Upper lobe of right lung (tissue), 1 donor: ENCODE measurements around the gene TPSAB1. TPM values are rescaled to one million over a fixed set of nuclear protein-coding genes. Genes with fewer than 3 reads are reported as not detected.

Source experiments
- ATAC-seq: fragments of 200-7000 bp; cut with Tn5 transposase; one replicate; pipeline ENCODE4 v1.9.1; 2020; ENCODE audit warnings: mild to moderate bottlenecking, moderate library complexity
- DNase-seq: peaks from one replicate; pipeline ENCODE4 v3.0.0-alpha.2; 2020
- H3K27ac ChIP-seq: fragments of 200-600 bp; one replicate; pipeline ENCODE4 v1.8.0; 2022
- H3K27me3 ChIP-seq: fragments of 200-600 bp; one replicate; pipeline ENCODE4 v1.8.0; 2022; ENCODE audit warnings: mild to moderate bottlenecking
- H3K36me3 ChIP-seq: fragments of 200-600 bp; one replicate; pipeline ENCODE4 v1.8.0; 2022
- H3K4me1 ChIP-seq: fragments of 200-600 bp; one replicate; pipeline ENCODE4 v1.8.0; 2022
- H3K4me3 ChIP-seq: fragments of 200-600 bp; one replicate; pipeline ENCODE4 v1.8.0; 2022; ENCODE audit warnings: mild to moderate bottlenecking
- H3K9me3 ChIP-seq: fragments of 200-600 bp; one replicate; pipeline ENCODE4 v1.8.0; 2022
- intact Hi-C: fragments of 100-400 bp; cut with DNase I; formaldehyde crosslinking; loops from one replicate; pipeline ENCODE4 v1.11.0; 2022
- total RNA-seq: library from RNA; stranded (reverse); fragmentation: NEBNext Ultra II Directional; extraction: Animal tissue kit (Norgen Biotek cat#: 25700); gene quantifications from one replicate; pipeline ENCODE4 v1.2.1, GENCODE V29; 2021
- TF ChIP-seq, protein P1 (sequence below): fragments of 200-600 bp; IDR thresholded peaks from one replicate; pipeline ENCODE4 v1.8.0; 2022; ENCODE audit warnings: antibody characterized with exemption
- donor health status: DM: no; HTN: yes; CAD: no; lungs with severe emphysema.

TPSAB1 gene
- total RNA-seq, 1 donor from 2014 or later, result 122 TPM

DNA sequence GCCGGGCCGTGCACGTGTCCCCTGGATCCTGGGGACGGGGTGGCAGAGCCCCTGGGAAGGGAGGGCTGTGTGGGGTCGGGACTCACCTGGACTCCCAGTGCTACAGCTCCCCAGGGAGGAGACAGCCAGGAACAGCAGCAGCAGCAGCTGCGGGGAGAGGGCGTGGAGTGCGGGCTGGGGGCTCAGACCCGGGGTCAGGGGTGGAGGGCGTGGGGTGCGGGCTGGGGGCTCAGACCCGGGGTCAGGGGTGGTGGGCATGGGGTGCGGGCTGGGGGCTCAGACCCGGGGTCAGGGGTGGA, 36.0 kb downstream of the TPSAB1 start:
- peaks cover 12% of the 10 kb centered on the region for H3K27me3 ChIP-seq
- intact Hi-C loops, result no loop called here

DNA sequence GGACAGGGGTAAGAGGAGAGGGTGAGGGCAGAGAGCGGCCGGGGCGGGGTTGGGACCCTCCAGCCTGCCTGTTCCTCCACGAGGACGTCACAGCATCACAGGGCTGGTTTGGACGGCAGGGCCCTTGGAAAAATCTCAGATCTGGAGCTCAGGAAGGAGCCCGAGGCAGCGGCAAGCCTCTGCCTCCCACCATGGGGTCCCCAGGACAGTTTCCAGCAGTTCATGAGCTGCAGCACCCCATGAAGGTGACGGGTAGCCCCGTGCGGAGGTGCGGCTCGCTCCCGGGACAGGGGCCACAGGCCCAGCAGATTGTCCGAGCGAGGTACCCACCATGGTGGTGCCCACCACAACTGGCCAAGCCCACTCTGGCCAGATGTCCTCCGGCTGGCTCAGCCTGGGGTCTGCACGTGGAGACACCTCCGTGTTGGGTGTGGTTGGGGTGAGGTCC, 36.7 kb downstream of the TPSAB1 start:
- TF ChIP-seq, protein P1, sequence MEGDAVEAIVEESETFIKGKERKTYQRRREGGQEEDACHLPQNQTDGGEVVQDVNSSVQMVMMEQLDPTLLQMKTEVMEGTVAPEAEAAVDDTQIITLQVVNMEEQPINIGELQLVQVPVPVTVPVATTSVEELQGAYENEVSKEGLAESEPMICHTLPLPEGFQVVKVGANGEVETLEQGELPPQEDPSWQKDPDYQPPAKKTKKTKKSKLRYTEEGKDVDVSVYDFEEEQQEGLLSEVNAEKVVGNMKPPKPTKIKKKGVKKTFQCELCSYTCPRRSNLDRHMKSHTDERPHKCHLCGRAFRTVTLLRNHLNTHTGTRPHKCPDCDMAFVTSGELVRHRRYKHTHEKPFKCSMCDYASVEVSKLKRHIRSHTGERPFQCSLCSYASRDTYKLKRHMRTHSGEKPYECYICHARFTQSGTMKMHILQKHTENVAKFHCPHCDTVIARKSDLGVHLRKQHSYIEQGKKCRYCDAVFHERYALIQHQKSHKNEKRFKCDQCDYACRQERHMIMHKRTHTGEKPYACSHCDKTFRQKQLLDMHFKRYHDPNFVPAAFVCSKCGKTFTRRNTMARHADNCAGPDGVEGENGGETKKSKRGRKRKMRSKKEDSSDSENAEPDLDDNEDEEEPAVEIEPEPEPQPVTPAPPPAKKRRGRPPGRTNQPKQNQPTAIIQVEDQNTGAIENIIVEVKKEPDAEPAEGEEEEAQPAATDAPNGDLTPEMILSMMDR, result no peak
- H3K27ac ChIP-seq, result no peak overlapping the region
- no peak for DNase-seq
- H3K36me3 ChIP-seq, result no peaks in the 10 kb centered on the region
- ATAC-seq, result no peak
- intact Hi-C loops, result no loop called here
- H3K9me3 ChIP-seq, result no peaks in the 10 kb centered on the region
- H3K4me1 ChIP-seq, result no peaks in the 10 kb centered on the region
- H3K27me3 ChIP-seq, result peaks cover 12% of the 10 kb centered on the region
- H3K4me3 ChIP-seq, result no peak overlapping the region

More for the DNA sequence above, 36.0 kb downstream of the TPSAB1 start:
- H3K27ac ChIP-seq, result no peak overlapping the region
- ATAC-seq (no peak), DNase-seq (no peak)
- H3K4me3 ChIP-seq, result no peak overlapping the region
- TF ChIP-seq, protein P1, result no peak
- H3K9me3 ChIP-seq, result no peaks in the 10 kb centered on the region
- no peaks in the 10 kb centered on the region for H3K4me1 ChIP-seq
- H3K36me3 ChIP-seq, result no peaks in the 10 kb centered on the region

DNA sequence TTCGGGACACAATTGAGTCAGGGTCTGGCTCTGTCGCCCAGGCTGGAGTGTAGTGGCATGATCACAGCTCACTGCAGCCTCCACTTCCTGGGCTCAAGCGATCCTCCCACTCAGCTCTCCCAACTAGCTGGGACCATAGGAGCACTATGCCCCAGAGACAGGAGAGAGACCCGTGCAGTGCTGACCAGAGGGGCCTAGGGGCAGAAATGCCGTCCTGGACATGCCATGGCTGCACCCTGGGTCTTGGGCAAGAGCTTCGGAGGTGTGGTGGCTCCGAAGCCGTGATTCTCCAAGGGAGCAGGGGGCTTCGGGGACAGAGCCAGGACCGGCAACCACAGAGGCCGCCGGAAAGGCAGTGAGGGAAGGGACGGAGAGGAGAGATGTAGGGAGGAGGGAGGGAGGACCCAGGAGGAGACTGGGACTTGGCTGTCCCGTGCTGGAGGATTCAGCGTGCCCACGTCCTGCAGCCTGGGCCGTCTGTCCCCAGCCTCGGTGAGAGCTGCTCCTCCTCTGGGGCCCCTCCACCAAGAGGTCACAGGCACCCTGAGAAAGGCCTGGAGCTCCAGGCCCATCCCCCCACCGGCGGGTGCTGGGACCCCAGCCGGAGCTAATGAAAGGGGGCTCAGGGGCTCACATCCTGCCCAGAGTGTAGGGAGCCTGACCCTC, 37.2 kb downstream of the TPSAB1 start:
- Histone ChIP-seq H3K27me3 (peaks cover 12% of the 10 kb centered on the region), H3K9me3 (no peaks in the 10 kb centered on the region), H3K4me3 (no peak overlapping the region), H3K4me1 (no peaks in the 10 kb centered on the region), H3K36me3 (no peaks in the 10 kb centered on the region), H3K27ac (no peak overlapping the region)
- DNase-seq (no peak), ATAC-seq (no peak)
- intact Hi-C loops, result no loop called here
- TF ChIP-seq, protein P1, result no peak

DNA sequence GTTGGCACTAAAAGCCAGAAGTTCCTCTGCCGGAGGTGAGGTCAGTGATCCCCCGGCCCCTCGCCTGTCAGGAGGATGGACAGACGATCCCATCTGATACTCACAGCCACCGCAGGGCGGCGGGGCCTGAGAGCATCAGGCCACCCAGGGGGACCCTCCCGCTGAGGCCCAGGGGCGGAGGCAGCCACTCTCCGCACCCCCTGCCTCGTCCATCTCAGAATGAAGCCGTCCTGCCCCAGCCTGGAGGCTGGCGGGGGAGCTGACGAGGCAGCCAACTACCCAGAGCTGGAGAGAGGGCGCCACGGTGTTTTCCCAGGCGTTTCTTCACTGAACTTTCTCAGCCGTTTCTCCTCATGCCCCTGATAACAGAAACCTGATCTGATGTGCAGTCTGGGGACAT, 38.0 kb downstream of the TPSAB1 start:
- Histone ChIP-seq H3K27ac (no peak overlapping the region), H3K27me3 (peaks cover 12% of the 10 kb centered on the region), H3K9me3 (no peaks in the 10 kb centered on the region), H3K4me1 (no peaks in the 10 kb centered on the region), H3K36me3 (no peaks in the 10 kb centered on the region), H3K4me3 (no peak overlapping the region)
- ATAC-seq, result no peak
- TF ChIP-seq, protein P1, result no peak
- intact Hi-C loops, result no loop called here
- DNase-seq, result no peak

DNA sequence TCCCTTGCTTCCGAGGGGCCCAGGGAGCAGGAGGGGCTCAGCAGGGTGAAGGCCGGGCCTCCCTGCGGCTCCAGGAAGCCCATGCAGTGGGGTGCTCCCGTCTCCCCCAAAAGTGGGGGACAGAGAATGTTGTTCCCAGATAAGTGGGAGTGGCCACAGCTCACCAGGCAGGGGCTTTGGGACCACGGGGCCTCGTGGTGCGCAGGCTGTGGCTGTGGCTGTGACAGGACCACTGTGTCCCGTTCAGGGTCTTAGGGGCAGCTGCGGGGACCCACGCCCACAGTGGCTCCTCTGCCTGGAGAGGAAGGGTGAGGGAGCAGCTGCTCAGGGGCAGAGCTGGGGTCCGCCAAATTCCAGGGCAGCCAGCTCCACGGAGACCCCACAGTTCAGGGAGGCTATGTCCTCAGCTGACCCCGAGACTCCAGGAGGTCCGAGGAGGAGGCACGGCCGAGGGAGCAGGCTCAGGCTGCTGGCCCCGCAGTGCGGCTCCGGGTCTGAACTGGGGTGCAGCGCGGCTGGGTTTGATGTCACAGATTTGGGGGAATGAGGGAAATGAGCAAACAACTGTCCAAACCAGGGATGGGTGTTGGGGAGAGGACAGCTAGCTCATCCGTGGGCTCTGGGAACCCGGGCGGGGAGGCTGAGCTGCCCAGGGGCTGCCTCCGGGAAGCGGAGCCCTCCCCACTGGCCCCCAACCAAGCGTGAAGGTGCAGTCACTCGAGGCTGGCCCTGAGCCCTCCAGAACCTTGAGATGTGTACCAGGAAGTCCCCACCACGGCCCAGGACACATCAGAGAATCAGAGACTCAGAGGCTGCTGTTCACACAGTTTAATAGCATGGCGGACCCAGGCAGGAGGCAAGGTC, 38.8 kb downstream of the TPSAB1 start:
- Histone ChIP-seq H3K27ac (no peak overlapping the region), H3K36me3 (no peaks in the 10 kb centered on the region), H3K9me3 (no peaks in the 10 kb centered on the region), H3K27me3 (peaks cover 12% of the 10 kb centered on the region), H3K4me1 (no peaks in the 10 kb centered on the region), H3K4me3 (no peak overlapping the region)
- DNase-seq (no peak), ATAC-seq (no peak)
- intact Hi-C loops, result no loop called here
- TF ChIP-seq, protein P1, result no peak
